Activated CD8-positive, alpha-beta memory T cell treated with anti-CD3 and anti-CD28 coated beads, Interleukin-2, amount 50 U/mL, for 4 hours (primary cell): ENCODE measurements around the gene KLRC4.
"Not testable (repeated sequence)": the region's sequence is repeated elsewhere in the genome, so short reads cannot be mapped to it uniquely, and the experiment has no call there.

Source experiments
- DNase-seq: peaks from one replicate; pipeline ENCODE4 v3.0.0-alpha.2; 2020

The KLRC4 gene

DNA sequence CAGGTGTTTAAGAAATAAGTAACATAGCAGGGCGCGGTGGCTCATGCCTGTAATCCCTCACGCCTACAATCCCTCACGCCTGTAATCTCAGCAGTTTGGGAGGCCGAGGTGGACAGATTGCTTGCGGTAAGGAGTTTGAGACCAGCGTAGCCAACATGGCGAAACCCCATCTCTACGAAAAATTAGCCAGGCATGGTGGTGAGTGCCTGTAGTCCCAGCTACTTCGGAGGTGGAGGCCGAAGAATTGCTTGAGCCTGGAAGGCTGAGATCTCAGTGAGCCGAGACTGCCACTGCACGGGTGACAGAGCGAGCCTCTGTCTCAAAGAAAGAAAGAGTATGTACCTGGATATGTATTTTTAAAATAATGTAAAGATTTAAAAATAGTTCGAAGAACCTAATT, 13.4 kb downstream of the KLRC4 start:
- DNase-seq: not testable (repeated sequence)

DNA sequence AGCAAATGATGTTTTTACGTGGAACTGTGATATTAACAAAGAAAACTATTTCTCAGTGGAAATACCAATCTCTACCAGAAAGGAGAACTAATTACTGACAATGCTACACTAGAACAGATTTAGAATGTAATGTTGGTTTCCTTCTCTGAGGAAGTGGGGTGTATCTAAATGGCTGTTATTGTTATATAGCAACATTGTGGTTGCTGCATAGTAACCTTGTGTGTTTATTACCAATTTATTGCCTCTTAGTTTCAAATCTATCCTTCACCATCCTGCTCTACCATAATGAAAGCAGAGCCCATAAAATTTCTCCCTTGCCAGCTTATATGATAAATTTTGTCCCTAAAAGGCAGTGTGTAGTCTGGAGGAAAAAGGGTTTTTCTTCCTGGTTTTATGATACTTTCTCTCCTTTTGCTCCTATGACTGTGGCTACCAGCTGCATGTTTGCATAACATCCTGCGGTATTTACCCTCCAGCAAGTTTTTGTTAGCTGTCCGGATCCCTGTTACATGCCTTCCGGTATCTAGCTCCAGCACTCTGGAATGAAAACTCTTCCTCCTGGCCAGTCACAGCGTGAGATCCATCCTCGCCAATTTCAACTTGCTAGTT, 14.1 kb downstream of the KLRC4 start:
- no peak for DNase-seq

GRCh38 chr12:10394531-10395152, 14.9 kb downstream of the KLRC4 start:
- peak; percentile 50 for DNase-seq

- DNase-seq: no peak
These were observed 16.3 kb downstream of the KLRC4 start for GRCh38 chr12:10393291-10393690.

- DNase-seq: no peak
These were observed 17.1 kb downstream of the KLRC4 start for GRCh38 chr12:10392394-10392930.

DNA sequence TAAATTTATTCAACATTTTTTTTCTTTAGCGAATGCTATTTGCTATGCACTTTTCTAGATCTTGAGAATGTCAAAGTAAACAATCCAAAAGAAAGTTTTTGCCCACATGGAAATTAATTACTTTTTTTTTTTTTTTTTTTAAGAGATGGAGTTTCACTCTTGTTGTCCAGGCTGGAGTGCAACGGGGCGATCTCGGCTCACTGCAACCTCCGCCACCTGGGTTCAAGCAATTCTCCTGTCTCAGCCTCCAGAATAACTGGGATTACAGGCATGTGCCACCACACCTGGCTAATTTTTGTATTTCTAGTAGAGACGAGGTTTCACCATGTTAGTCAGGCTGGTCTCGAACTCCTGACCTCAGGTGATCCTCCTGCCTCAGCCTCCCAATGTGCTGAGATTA, 18.6 kb downstream of the KLRC4 start:
- DNase-seq: not testable (repeated sequence)

DNA sequence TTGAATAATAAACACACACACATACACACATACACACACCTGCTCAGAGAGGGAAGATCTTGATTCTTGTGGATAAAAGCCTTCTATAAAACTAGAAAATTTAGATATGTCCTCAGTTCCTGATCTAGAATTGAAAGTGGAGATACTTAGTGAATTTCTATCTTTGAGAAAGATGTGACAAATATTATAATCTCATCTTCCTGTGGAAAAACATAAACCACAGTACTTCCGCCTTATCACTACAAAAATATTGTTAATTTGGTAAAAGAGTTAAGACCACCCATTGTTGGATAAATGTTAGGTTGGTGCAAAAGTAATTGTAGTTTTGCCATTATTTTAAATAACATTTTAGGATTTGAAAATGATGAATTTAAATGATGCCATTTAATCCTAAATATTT, 19.7 kb downstream of the KLRC4 start, which contains the start of gene KLRK1:
Gene KLRK1 (minus strand): TSS at position 138 of the 400 bp plus-strand sequence. CDS start 1,231 bp downstream, outside the sequence.
- DNase-seq: no peak

GRCh38 chr12:10388624-10389413, 20.7 kb downstream of the KLRC4 start:
- DNase-seq: no peak

GRCh38 chr12:10387498-10387897, 22.1 kb downstream of the KLRC4 start:
- not testable (repeated sequence) for DNase-seq

GRCh38 chr12:10386857-10387256, 22.7 kb downstream of the KLRC4 start:
- no peak for DNase-seq

DNA sequence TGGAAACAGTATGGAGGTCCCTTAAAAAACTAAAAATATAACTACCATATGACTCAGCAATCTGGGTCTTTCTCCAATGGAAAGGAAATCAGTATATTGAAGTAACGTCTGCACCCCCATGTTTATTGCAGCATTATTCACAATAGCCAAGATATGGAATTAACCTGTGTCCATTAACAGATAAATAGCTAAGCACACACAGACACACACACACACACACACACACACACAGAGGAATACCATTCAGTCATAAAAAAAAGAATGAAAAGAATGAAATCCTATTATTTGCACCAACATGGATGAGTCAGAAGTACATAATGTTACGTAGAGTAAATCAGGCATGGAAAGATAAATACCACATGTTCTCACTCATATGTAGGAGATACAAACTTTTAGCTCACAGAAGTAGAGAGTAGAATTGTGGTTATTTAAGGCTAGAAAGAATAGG, 24.4 kb downstream of the KLRC4 start:
- no peak for DNase-seq

- no peak for DNase-seq
These were observed 25.4 kb downstream of the KLRC4 start for GRCh38 chr12:10384191-10384590.

DNA sequence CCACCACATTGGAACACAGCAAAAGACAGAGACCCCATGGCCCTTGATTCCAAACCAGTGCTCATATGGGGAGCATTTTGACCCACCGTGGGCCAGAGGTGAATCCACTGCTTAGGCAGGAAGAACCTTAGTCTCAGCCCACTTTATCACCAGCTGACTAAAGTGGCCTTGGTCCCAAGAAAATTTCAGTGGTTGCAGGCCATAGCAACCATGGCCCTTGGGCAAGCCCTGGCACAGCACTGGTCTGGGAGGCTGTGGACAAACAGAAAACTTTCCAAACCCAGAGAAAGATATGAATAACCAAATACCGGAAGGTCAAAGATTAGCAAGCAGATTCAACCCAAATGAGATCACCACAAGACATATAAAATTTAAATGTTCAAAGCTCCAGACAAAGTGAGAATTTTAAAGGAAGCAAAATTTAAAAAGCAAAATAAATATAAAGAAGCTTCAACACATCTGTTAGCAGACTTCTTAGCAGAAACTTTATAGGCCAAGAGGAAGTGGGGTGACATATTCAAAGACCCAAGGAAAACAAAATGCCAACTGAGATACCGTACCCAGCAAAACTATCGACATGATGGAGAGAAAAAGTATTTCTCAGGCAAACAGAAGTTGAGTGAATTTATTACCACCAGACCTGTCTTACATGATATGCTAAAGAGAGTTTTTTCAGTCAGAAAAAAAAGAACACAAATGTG, 27.5 kb downstream of the KLRC4 start:
- no peak for DNase-seq

DNA sequence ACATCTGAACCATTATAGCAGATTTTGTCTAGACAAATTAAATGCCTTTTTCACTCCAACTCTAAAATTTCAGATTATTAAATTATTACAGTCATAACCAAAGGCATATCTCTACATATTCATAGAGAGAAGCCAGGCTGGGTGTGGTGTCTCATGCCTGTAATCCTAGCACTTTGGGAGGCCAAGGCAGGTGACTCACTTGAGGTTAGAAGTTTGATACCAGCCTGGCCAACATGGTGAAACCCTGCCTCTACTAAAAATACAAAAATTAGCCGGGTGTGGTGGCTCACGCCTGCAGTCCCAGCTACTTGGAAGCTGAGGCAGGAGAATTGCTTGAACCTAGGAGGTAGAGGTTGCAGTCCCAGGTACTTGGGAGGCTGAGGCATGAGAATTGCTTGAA, 30.8 kb downstream of the KLRC4 start:
- peak; percentile 43 for DNase-seq

- no peak for DNase-seq
These were observed 34.9 kb downstream of the KLRC4 start for GRCh38 chr12:10374624-10375018.

DNA sequence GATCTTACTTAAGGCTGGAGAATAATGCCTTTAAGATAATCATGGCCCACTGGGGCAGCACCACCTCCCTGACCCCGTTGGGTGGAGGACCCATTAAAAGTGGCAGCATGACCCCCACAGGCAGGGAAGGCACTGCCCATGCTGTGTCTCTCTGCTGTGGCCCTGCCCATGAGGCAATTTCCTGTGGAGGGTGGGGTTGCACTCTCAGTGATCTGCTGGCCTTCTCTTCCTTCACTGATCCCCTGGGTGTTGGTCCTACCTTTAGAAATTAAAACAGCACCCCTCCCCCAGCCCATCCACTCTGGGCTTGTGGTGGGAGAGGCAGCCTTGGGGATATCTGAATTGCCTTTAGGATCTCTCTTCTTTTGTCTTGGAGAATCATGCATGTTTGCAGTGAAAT, 37.0 kb downstream of the KLRC4 start:
- no peak for DNase-seq

GRCh38 chr12:10371893-10372535, 37.5 kb downstream of the KLRC4 start:
- not testable (repeated sequence) for DNase-seq

- no peak for DNase-seq
These were observed 39.8 kb downstream of the KLRC4 start for GRCh38 chr12:10369557-10370415.

DNA sequence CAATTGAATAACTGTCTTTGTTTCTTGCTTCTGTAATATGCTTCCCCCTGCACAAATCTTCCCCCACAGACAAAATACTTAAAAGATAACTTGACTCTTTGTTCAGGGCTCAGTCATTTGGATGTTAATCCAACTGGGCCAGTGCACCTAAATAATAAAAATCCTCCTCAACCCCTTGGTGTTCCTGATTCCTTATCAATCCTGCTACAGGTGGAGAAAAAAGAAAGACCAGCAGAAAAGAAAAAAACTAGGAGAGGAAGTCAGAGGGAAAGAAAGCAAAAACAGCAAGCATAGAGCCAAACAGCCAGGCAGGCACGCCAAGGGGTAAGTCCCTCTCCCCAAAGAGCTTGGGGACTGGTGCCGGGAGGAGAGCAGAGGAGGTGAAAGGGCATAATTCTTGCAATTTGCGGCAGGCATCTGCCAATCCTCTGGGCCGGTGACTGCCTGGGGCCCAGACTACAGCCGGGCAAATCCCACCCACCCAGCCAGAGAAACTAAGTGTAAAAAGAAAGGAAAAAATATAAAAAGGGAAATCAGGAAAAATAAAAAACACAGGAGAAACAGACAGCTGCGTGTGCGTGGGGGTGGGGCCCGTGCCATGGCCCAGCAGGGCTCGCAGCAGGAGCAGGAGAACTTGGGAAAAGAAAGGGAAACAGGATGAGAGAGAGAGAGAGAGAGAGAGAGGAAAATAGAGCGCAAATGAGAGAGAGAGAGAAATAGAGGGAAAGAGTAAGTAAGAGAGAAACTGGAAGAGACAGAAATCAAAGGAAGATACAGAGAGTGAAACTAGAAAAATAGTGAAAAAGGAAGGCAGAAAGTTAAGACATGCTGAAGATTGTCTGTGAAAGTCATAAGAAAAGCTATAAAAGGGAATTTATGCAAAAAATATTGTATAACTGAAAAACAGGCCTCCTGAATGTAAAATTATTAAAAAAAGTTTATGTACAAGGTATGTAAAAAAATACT, 41.1 kb downstream of the KLRC4 start:
- DNase-seq: no peak

GRCh38 chr12:10367714-10368113, 41.8 kb downstream of the KLRC4 start:
- not testable (repeated sequence) for DNase-seq
